GM21717 (cell line): ENCODE results near the gene PTPN14.

Experiments used
- ATAC-seq: cut with Tn5 transposase; IDR thresholded peaks from one replicate; pipeline ENCODE4 v1.9.1; 2021; ENCODE audit warnings: mild to moderate bottlenecking, moderate library complexity; ENCODE audit not compliant: unreplicated experiment

Gene PTPN14

GRCh38 chr1:214569357-214570004 is 18.1 kb upstream of the PTPN14 start:
- no peak for ATAC-seq

GRCh38 chr1:214568328-214568727 is 16.9 kb upstream of the PTPN14 start:
- ATAC-seq: no peak

DNA sequence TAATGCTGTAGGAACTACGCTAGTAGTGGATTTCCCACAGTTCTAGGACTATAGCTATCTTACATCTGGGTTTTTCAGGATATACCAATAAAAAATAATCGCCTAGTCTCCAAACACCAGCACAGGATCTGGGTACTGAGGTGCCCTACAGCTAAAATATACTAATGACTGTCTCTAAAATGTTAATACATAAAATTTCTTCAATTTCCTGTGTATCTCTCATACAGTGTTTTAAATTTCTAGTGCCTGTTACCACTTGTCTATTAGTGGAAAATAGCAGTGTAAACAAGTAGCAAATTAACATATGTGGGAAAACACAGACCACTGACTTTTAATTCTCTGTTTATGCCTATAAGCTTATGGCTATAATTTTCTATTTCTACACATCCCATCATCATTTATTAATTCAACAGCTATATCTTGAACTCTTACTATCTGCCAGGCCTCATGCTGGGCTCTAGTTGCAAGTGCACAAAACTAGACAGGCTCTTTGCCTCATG is 16.1 kb upstream of the PTPN14 start:
- no peak for ATAC-seq

- ATAC-seq: no peak
Observed at GRCh38 chr1:214566158-214567104, 15.0 kb upstream of the PTPN14 start.

- no peak for ATAC-seq
Observed at GRCh38 chr1:214565310-214565709, 13.9 kb upstream of the PTPN14 start.

DNA sequence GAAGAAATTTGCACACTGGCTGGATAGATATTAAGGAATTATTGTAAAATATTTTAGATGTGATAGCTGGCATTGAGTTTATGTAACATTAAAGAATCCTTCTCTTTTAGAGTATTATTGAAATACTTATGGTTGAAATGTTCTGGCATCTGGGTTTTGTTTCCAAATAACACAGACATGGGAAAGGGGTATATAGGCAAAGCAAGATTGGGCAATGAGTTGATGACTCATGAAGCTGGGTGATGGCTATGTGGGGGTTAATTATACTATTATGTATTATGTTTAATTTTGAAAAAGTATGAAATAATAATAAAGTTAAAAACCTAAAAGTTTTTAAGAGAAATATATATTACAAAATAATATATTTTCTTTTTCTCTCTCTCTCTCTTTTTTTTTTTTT is 12.5 kb upstream of the PTPN14 start:
- no peak for ATAC-seq

GRCh38 chr1:214557952-214558735 is 6.7 kb upstream of the PTPN14 start:
- peak; percentile 68 for ATAC-seq

- no peak for ATAC-seq
Observed at GRCh38 chr1:214553142-214553710, 1.8 kb upstream of the PTPN14 start.

DNA sequence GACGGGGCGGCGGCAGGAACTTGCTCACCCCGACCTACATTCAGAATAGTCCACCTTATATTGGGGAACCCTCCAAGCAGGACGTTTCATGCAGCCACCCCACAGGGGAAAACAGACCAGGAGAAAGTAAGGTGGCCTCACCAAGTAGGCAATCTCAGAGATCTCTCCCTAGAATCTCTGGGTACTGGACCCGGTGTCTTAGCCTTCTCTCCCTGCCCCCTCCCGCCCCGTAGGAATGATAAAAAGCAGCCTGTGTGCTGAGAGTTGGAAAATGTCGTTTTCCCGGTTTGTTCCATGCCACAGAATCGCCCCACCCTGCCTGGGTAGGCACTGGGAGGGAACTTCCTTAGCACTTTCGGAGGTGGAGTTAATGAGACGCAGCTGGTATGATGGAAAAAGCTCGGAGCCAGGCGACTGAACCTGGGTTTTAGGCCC is 789 bp upstream of the PTPN14 start:
- no peak for ATAC-seq

DNA sequence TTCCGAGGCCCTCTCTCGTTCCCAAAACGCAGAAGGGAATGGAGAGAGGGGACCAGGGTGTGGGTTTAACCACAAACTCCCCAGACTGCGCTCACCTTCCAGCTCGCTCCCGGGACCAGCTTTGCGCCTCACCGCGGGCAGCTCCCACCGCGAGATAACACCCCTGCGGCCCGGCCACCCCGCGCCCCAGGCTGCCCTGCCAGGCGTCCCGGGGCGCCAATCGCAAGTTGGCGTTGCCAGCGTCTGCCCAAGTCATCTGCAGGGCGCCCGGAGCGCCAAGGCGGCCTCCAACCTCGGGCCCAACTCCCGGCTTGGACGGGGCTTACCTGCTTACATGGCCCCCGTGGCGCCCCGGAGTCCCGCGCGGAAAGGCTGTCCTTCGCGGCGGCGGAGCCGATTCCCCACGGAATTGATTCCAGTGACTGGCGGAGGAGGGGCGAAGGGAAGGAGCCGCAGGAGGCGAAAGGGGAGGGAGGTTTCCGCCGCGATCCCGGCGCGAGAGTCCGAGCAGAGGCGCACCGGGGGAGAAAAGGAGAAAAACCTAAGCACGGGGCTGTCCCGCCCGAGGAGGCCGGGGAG is 456 bp downstream of the PTPN14 start:
- no peak for ATAC-seq

- ATAC-seq: no peak
Observed at GRCh38 chr1:214550013-214550856, 1.2 kb downstream of the PTPN14 start.

DNA sequence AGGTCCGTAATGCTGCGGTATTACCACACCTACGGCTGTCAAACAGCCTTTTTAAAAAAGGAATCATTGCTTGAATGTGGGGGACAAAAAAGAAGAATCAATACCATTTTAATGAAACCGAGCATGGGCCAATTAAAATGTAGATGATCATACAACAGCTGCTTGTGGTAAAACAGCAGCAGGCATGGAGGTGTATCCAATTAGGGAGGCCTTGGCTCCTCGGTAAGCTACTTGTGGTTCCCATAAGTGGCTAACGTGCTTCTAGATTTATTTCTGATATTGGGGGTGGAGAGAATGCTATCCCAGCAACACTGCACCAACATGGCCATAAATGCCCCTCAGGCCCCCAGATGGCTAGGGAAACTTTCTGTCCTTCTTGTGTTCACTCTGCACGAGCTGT is 1.8 kb downstream of the PTPN14 start:
- ATAC-seq: no peak

DNA sequence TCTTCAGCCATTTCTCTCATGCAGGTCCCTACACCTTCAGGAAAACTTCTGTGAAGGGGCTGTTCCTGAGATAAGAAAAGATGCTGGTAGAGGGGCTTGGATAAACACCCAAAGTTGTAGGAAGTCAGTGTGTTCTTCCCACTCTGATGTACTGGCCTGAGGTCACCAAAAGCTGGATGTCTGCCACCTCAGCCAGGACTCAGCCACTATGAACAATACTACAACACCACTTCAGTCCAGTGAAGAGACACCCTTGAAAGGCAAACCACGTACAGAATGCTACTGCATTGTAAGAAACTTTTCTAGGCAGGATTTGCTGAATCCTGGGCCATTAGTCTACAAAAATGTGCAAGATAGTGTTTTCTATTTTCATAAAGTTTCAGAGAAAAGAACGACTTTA is 2.4 kb downstream of the PTPN14 start:
- ATAC-seq: no peak

DNA sequence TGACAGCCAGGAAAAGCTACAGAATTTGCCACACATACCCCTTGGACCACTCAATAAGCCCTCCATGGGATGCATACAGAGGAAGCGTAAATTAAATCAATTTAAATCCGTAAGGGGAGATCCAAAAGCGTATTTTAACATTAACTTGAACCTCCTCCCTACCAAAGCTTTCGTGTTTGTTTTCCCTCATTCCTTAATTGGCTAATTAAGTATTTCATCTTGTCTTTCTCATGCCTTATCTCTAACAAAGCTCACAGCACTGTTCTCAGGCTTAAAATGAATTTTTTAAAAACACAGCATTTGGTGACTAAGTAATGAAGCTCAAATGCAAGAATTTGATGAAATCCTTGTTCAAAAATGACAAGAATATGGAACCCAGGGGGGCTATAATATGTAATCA is 3.1 kb downstream of the PTPN14 start:
- ATAC-seq: no peak

- no peak for ATAC-seq
Observed at GRCh38 chr1:214547747-214548146, 3.7 kb downstream of the PTPN14 start.

DNA sequence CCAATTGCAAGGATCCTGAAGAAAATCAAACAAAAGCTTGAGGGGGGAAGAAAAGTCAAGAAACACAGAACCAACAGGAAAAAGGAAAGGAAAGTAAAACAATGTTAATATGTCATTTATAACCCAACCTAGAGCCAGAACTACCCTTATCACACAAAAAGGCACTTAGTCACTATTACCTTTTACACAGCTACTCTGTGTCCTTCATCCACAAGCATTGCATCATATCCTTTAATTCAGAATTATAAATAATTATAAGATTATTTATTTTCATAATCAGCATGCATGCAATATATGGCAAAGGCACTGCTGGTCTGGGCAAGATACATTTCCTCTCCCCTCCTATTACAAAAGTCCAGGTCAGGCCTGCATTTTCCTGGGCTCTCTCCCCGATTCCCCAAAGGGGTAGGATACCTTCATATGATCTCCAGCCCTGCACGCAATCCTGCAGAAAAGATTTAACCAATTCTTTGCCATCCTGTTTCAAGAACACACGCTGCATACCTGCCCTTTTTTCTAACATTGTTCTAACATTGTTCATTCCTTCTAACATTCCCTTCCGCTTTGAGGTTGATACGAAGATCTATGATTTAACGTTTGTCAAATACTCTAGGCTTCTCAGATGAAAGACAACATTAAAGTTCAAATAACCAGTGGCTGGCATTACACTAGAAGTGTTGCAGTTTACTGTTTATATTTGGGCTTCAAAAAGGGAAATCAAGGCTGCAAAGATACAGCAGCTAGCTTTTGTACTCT is 4.3 kb downstream of the PTPN14 start:
- no peak for ATAC-seq

GRCh38 chr1:214546084-214546483 is 5.3 kb downstream of the PTPN14 start:
- ATAC-seq: no peak

DNA sequence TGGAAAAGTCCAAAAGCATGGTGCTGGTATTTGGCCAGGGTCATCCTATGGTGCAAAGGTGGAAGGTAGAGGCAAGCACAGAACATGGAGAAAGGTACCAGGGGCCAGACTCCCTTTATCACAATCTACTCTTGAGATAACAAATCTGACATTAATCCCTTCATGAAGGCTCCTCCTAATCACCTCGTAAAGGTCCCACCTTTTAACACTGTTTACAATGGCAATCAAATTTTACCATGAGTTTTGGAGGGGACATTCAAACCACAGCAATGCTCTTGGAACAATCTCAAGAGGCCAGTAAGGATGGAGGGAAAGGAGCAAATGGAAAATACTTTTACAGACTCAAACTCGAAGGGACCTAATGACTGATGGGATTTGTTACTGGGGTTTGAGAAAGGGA is 6.1 kb downstream of the PTPN14 start:
- no peak for ATAC-seq

DNA sequence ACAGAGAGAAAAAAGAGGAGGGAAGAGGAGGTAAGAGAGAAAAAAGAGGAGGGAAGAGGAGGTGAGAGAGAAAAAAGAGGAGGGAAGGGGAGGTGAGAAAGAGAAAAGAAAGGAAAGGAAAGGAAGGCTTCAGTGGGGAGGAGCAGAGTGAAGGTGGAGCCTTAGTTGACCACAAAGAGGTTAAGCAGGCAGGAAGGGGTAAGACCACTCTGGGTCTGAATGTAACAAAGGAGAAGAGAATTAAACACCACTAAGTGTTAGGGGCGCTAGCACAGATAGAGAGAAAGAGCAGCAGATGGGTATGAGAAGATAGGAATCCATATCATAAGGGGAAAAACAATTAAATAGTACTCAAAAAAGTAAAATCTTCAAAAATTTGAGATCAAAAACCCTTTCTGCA is 6.6 kb downstream of the PTPN14 start:
- ATAC-seq: no peak
